ENCODE measurements around the gene WSB2. TPM values are rescaled to one million over a fixed set of nuclear protein-coding genes. Genes with fewer than 3 reads are reported as not detected.

Gene WSB2
- total and polyA plus RNA-seq, 2 experiments from 2014 or later: 31.7 to 38.0 TPM

GRCh38 chr12:118055865-118056773 is 4.9 kb downstream of the WSB2 start:
- Histone ChIP-seq H3K27ac (peak overlapping the region; percentile 48), H3K36me3 (peaks cover 4% of the 10 kb centered on the region), H3K4me1 (ENCODE audit: low read depth) (peaks cover 10% of the 10 kb centered on the region), H3K9me3 (ENCODE audit: low read depth) (no peaks in the 10 kb centered on the region), H3K4me3 (no peak overlapping the region), H3K27me3 (no peaks in the 10 kb centered on the region)
- no peak for DNase-seq (ENCODE audit: low read depth in 1 of 2, low spot score in 1 of 2)
- TF ChIP-seq CTCF (IDR thresholded peaks at IDR 0.05; ENCODE audit: low read depth, low read length): no peak

GRCh38 chr12:118055144-118055557 is 5.8 kb downstream of the WSB2 start:
- H3K4me3 ChIP-seq: no peak overlapping the region
- peak in 1 of 2 donors; percentile 21 for DNase-seq (ENCODE audit: low read depth in 1 of 2, low spot score in 1 of 2)

GRCh38 chr12:118053071-118053985 is 7.7 kb downstream of the WSB2 start:
- peaks cover 7% of the 10 kb centered on the region for H3K36me3 ChIP-seq
- H3K4me1 ChIP-seq (ENCODE audit: low read depth): no peaks in the 10 kb centered on the region
- H3K4me3 ChIP-seq: no peak overlapping the region
- no peaks in the 10 kb centered on the region for H3K27me3 ChIP-seq
- no peak for DNase-seq (ENCODE audit: low read depth in 1 of 2, low spot score in 1 of 2)
- no peaks in the 10 kb centered on the region for H3K9me3 ChIP-seq (ENCODE audit: low read depth)
- no peak overlapping the region for H3K27ac ChIP-seq
- no peak for TF ChIP-seq CTCF (IDR thresholded peaks at IDR 0.05; ENCODE audit: low read depth, low read length)

More at GRCh38 chr12:118055144-118055557, 5.8 kb downstream of the WSB2 start:
- Histone ChIP-seq H3K9me3 (ENCODE audit: low read depth) (no peaks in the 10 kb centered on the region), H3K36me3 (peaks cover 4% of the 10 kb centered on the region), H3K27ac (no peak overlapping the region), H3K27me3 (no peaks in the 10 kb centered on the region), H3K4me1 (ENCODE audit: low read depth) (peaks cover 8% of the 10 kb centered on the region)
- TF ChIP-seq CTCF (IDR thresholded peaks at IDR 0.05; ENCODE audit: low read depth, low read length): peak; percentile 50

GRCh38 chr12:118052324-118053070 is 8.5 kb downstream of the WSB2 start:
- Histone ChIP-seq H3K4me1 (ENCODE audit: low read depth) (no peaks in the 10 kb centered on the region), H3K9me3 (ENCODE audit: low read depth) (no peaks in the 10 kb centered on the region), H3K27ac (no peak overlapping the region), H3K36me3 (peaks cover 7% of the 10 kb centered on the region), H3K4me3 (no peak overlapping the region), H3K27me3 (no peaks in the 10 kb centered on the region)
- TF ChIP-seq CTCF (IDR thresholded peaks at IDR 0.05; ENCODE audit: low read depth, low read length): no peak
- peak in 1 of 2 donors; percentile 95 for DNase-seq (ENCODE audit: low read depth in 1 of 2, low spot score in 1 of 2)
